CD4-positive, alpha-beta T cell (primary cell): ENCODE data around the gene BTBD18. TPM values are rescaled to one million over a fixed set of nuclear protein-coding genes. Genes with fewer than 3 reads are reported as not detected.

Source experiments
- ATAC-seq: fragments of 200-7000 bp; cut with Tn5 transposase; one replicate; pipeline ENCODE4 v1.10.0; 2022; ENCODE audit warnings: mild to moderate bottlenecking; ENCODE audit not compliant: poor library complexity
- CTCF ChIA-PET: fragments of 350-600 bp; sonication (Branson Sonifier 250); formaldehyde crosslinking; loops from one replicate; lab custom pipeline; 2021; ENCODE audit warnings: antibody characterized with exemption, inconsistent platforms; lab: Charles Lee
- POLR2A ChIA-PET: fragments of 350-600 bp; sonication (Branson Sonifier 250); formaldehyde crosslinking; loops from one replicate; lab custom pipeline; 2021; ENCODE audit warnings: antibody characterized with exemption, inconsistent platforms; lab: Charles Lee
- DNase-seq, 14 experiments: peaks; one replicate each; pipeline ENCODE4 v3.0.0-alpha.2; 2013 to 2020; ENCODE audit warnings: mixed read lengths in 2 of 14
- H3K27ac ChIP-seq, 2 donors: one replicate each; pipeline versions ENCODE4 v1.5.1 to v1.7.0; 2013; ENCODE audit warnings: low read length in 2 of 2, low read depth in 1 of 2, mild to moderate bottlenecking in 1 of 2
- H3K27me3 ChIP-seq, 2 experiments: 1 replicate in 1 of 2; 2 replicates in 1 of 2; pipeline versions ENCODE4 v1.6.1 to v1.7.0; 2013; ENCODE audit warnings: low read length in 2 of 2, control low read depth in 1 of 2, mild to moderate bottlenecking in 1 of 2, moderate library complexity in 1 of 2; ENCODE audit not compliant: insufficient read depth in 2 of 2, control insufficient read depth in 1 of 2
- H3K36me3 ChIP-seq: one replicate; pipeline ENCODE4 v1.6.1; 2013; ENCODE audit warnings: low read length, control low read depth; ENCODE audit not compliant: insufficient read depth
- H3K4me1 ChIP-seq: one replicate; pipeline ENCODE4 v1.6.1; 2013; ENCODE audit warnings: low read length, control low read depth; ENCODE audit not compliant: insufficient read depth
- H3K4me3 ChIP-seq: one replicate; pipeline ENCODE4 v1.5.1; 2013; ENCODE audit warnings: mild to moderate bottlenecking, low read length, moderate library complexity
- H3K9me3 ChIP-seq, 2 experiments: 1 replicate in 1 of 2; 2 replicates in 1 of 2; pipeline versions ENCODE4 v1.6.1 to v1.7.0; 2013; ENCODE audit warnings: low read length in 2 of 2, mild to moderate bottlenecking in 2 of 2, control low read depth in 1 of 2, moderate library complexity in 1 of 2; ENCODE audit not compliant: control insufficient read depth in 1 of 2, insufficient read depth in 1 of 2
- H3K27ac Mint-ChIP-seq: one replicate; pipeline ENCODE4 v1.8.0; 2020; ENCODE audit warnings: mixed read lengths
- H3K27me3 Mint-ChIP-seq: one replicate; pipeline ENCODE4 v1.8.0; 2021; ENCODE audit warnings: mixed read lengths
- H3K36me3 Mint-ChIP-seq: one replicate; pipeline ENCODE4 v1.8.0; 2021; ENCODE audit warnings: low read depth, mixed read lengths
- H3K4me1 Mint-ChIP-seq: one replicate; pipeline ENCODE4 v1.8.0; 2021; ENCODE audit warnings: low read depth, mixed read lengths
- H3K4me3 Mint-ChIP-seq: one replicate; pipeline ENCODE4 v1.8.0; 2020; ENCODE audit warnings: mild to moderate bottlenecking, mixed read lengths
- H3K9me3 Mint-ChIP-seq: one replicate; pipeline ENCODE4 v1.8.0; 2020; ENCODE audit warnings: mixed read lengths
- intact Hi-C, 2 experiments: fragments of 100-400 bp; cut with DNase I in 1 of 2; cut with micrococcal nuclease in 1 of 2; formaldehyde crosslinking; loops; one replicate each; pipeline versions ENCODE4 v1.15.1 to v1.9.0; 2023 to 2025; cut with DNase I, micrococcal nuclease
- total RNA-seq, 174 experiments: library from RNA in 2 of 174; stranded (reverse) in 2 of 174; gene quantifications; one replicate each; pipeline ENCODE4 v1.2.3 and lab custom pipeline; 2021 to 2026
- TF ChIP-seq, protein P1 (sequence below): fragments of 200-600 bp; IDR thresholded peaks from one replicate; pipeline ENCODE4 v1.8.0; 2022; ENCODE audit warnings: antibody characterized with exemption, mild to moderate bottlenecking

BTBD18 gene
- total RNA-seq, 2 experiments from 2014 or later, result not detected

DNA sequence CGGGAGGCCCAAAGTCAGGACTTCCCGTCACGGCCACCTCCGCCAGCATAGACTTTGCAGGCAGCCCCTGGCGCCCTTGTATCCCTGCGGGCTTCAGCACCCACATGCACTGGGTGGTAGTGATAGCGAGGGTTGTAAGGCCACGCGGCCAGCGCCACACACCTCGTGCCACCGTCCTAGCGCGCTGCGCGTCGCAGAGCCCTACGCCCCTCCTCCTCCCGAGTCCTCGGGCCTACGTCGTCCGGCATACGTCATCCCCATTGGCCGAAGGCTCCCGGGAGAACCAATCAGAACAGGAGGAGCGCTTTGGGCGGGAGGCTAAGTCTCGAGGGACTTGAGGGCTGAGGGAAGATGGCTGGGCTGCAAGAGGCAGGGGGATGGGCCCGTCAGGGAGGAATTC is 1.3 kb upstream of the BTBD18 start:
- no peaks in the 10 kb centered on the region for H3K27me3 ChIP-seq
- Mint-ChIP-seq H3K36me3 (peaks cover 12% of the 10 kb centered on the region), H3K4me3 (no peak overlapping the region), H3K9me3 (no peaks in the 10 kb centered on the region), H3K27ac (no peak overlapping the region), H3K27me3 (no peaks in the 10 kb centered on the region), H3K4me1 (peaks cover 6% of the 10 kb centered on the region)
- H3K36me3 ChIP-seq, result no peaks in the 10 kb centered on the region
- H3K4me3 ChIP-seq, result no peak overlapping the region
- ATAC-seq (no peak), DNase-seq (no peak)
- H3K9me3 ChIP-seq, result peaks cover 0 to 6% of the 10 kb centered on the region in 2 experiments
- H3K27ac ChIP-seq, result no peak overlapping the region
- CTCF ChIA-PET, result interaction anchor here (2.9 kb wide), 1 partner anchor 47 kb away, joined by 21 read pairs; no protein-coding TSS in a partner anchor
- POLR2A ChIA-PET, result no interaction called here
- TF ChIP-seq, protein P1, sequence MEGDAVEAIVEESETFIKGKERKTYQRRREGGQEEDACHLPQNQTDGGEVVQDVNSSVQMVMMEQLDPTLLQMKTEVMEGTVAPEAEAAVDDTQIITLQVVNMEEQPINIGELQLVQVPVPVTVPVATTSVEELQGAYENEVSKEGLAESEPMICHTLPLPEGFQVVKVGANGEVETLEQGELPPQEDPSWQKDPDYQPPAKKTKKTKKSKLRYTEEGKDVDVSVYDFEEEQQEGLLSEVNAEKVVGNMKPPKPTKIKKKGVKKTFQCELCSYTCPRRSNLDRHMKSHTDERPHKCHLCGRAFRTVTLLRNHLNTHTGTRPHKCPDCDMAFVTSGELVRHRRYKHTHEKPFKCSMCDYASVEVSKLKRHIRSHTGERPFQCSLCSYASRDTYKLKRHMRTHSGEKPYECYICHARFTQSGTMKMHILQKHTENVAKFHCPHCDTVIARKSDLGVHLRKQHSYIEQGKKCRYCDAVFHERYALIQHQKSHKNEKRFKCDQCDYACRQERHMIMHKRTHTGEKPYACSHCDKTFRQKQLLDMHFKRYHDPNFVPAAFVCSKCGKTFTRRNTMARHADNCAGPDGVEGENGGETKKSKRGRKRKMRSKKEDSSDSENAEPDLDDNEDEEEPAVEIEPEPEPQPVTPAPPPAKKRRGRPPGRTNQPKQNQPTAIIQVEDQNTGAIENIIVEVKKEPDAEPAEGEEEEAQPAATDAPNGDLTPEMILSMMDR, result no peak
- H3K4me1 ChIP-seq, result peaks cover 3% of the 10 kb centered on the region
- intact Hi-C loops, result no loop called here

DNA sequence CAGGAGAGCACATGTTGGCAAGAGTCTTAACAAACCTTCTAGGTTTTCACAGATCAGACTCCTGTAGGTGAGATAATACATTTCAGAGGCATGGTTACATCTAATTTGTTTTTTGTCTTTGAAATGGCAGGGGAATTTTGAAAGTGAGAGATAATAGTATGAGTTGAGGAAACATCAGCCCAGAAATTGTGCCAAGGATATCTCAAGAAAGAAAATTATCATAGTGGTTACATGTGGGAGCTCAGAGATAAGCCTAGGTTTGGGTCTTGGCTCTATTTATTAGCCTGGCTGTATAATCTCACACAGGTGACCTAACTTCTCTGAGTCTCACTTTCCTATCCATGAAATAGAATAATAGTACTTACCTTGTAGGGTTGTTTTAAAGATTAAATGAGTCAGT is 443 bp downstream of the BTBD18 start:
- TF ChIP-seq, protein P1, result no peak
- no peak overlapping the region for H3K27ac ChIP-seq
- no peak overlapping the region for H3K4me3 ChIP-seq
- Mint-ChIP-seq H3K9me3 (no peaks in the 10 kb centered on the region), H3K36me3 (peaks cover 24% of the 10 kb centered on the region), H3K4me1 (peaks cover 12% of the 10 kb centered on the region), H3K27me3 (no peaks in the 10 kb centered on the region), H3K4me3 (no peak overlapping the region), H3K27ac (peak overlapping the region; percentile 57)
- ATAC-seq, result no peak
- peaks cover 3% of the 10 kb centered on the region for H3K4me1 ChIP-seq
- POLR2A ChIA-PET, result interaction anchor here (1.4 kb wide), 1 partner anchor 10 kb away, joined by 8 read pairs; the partner anchor contains the start of gene SELENOH
- CTCF ChIA-PET, result interaction anchor here (1.1 to 2.9 kb wide), 2 partner anchors 37 to 49 kb away, joined by 3 to 21 read pairs; no protein-coding TSS in a partner anchor
- intact Hi-C loops, result loop anchor here (1.0 to 2.0 kb wide), 2 partner anchors 49 to 50 kb away; no protein-coding TSS in a partner anchor
- peaks cover 0 to 6% of the 10 kb centered on the region in 2 experiments for H3K9me3 ChIP-seq
- peaks cover 6% of the 10 kb centered on the region for H3K36me3 ChIP-seq
- no peak for DNase-seq
- no peaks in the 10 kb centered on the region for H3K27me3 ChIP-seq

DNA sequence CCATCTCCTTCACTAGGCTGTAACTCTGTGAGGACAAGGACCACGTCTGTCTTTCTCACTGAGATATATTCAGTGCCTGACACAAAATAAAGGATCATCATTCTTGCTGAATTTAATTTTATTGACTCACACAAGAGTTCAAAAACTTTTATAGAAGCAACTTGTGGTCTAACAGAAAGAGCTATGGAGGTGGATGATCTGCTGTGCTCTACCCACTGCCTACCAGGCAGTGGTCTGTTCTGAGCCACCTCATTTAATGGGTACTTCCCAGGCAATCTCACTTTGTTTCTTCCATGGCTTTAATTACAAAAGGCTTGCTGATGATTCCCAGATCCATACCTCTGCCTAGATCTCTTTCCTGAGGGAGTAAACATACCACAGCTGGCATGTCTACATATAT is 4.7 kb downstream of the BTBD18 start:
- H3K36me3 ChIP-seq, result peaks cover 43% of the 10 kb centered on the region
- Mint-ChIP-seq H3K36me3 (peaks cover 62% of the 10 kb centered on the region), H3K27me3 (no peaks in the 10 kb centered on the region), H3K27ac (peak overlapping the region; percentile 80), H3K9me3 (no peaks in the 10 kb centered on the region), H3K4me3 (peak overlapping the region; percentile 25), H3K4me1 (peaks cover 36% of the 10 kb centered on the region)
- CTCF ChIA-PET, result interaction anchor here (0.7 to 8.5 kb wide), 2 partner anchors 54 to 899 kb away, joined by 3 to 45 read pairs; no protein-coding TSS in a partner anchor
- TF ChIP-seq, protein P1, result no peak
- H3K4me1 ChIP-seq, result peaks cover 22% of the 10 kb centered on the region
- intact Hi-C loops, result loop anchor here in 1 of 2 experiments (10.0 kb wide), 1 partner anchor 422 kb away; the partner anchor contains the start of gene TNKS1BP1
- ATAC-seq (no peak), DNase-seq (no peak)
- H3K27me3 ChIP-seq, result no peaks in the 10 kb centered on the region
- no peak overlapping the region for H3K27ac ChIP-seq
- no peaks in the 10 kb centered on the region for H3K9me3 ChIP-seq
- POLR2A ChIA-PET, result interaction anchor here (1.1 kb wide), 1 partner anchor 54 kb away, joined by 4 read pairs; no protein-coding TSS in a partner anchor
- no peak overlapping the region for H3K4me3 ChIP-seq
